Measurements from ENCODE around the gene FAM50B. TPM values are rescaled to one million over a fixed set of nuclear protein-coding genes. Genes with fewer than 3 reads are reported as not detected.

FAM50B gene
- total and polyA plus RNA-seq, 2 experiments from 2014 or later, result 4.4 to 4.8 TPM

DNA sequence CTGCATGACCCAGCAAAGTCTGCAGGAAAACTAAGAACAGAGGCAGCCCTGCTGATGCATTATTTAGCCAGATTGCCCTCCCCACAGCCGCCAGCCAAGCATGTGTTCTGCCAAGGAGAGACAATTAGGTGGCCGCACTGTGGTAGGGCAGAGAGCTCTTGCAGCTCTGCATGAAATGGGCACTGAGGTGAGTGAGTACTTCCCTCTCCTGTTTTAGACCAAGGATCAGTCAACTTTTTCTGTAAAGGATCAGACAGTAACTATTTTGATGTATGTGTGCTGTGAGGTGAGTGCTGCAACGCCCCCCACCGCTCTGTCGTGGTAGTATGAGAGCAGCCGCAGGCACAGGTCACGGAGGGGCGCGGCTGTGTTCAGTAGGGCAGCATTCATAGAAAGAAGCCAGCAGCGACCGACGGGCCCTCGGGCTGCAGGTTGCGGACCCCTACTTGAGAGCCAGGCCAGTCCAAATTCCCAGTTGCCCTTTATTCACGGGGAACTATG is 23.8 kb upstream of the FAM50B start:
- no peaks in the 10 kb centered on the region for H3K27me3 ChIP-seq (ENCODE audit: insufficient read depth)
- DNase-seq (ENCODE audit: low spot score) (peak; percentile 81), ATAC-seq (peak; percentile 96)
- H3K36me3 ChIP-seq (ENCODE audit: insufficient read depth), result no peaks in the 10 kb centered on the region
- no peaks in the 10 kb centered on the region for H3K79me2 ChIP-seq (replicated peaks; ENCODE audit: insufficient read depth)
- no peak overlapping the region for H3K27ac ChIP-seq (ENCODE audit: low read depth)
- no peaks in the 10 kb centered on the region for H4K20me1 ChIP-seq (replicated peaks; ENCODE audit: insufficient read depth)
- TF ChIP-seq JUNB (IDR thresholded peaks at IDR 0.05; ENCODE audit: unreplicated experiment), result no peak
- TF ChIP-seq, protein P1, sequence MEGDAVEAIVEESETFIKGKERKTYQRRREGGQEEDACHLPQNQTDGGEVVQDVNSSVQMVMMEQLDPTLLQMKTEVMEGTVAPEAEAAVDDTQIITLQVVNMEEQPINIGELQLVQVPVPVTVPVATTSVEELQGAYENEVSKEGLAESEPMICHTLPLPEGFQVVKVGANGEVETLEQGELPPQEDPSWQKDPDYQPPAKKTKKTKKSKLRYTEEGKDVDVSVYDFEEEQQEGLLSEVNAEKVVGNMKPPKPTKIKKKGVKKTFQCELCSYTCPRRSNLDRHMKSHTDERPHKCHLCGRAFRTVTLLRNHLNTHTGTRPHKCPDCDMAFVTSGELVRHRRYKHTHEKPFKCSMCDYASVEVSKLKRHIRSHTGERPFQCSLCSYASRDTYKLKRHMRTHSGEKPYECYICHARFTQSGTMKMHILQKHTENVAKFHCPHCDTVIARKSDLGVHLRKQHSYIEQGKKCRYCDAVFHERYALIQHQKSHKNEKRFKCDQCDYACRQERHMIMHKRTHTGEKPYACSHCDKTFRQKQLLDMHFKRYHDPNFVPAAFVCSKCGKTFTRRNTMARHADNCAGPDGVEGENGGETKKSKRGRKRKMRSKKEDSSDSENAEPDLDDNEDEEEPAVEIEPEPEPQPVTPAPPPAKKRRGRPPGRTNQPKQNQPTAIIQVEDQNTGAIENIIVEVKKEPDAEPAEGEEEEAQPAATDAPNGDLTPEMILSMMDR (conservative IDR thresholded peaks at IDR 0.05; ENCODE audit: low read depth in 2 of 2), result peak; percentile 62 to 76
- H3K4me2 ChIP-seq, result no peak overlapping the region
- H3K9me3 Mint-ChIP-seq, result no peaks in the 10 kb centered on the region
- no peak overlapping the region for H3K4me3 ChIP-seq
- 0 out of 2 replicates have a peak overlapping the region, but pooled peaks have one; percentile 29 for H2AFZ ChIP-seq
- no peak overlapping the region for H3K27ac Mint-ChIP-seq
- no peaks in the 10 kb centered on the region for H3F3A ChIP-seq (replicated peaks; ENCODE audit: low read depth)
- no peaks in the 10 kb centered on the region for H3K9me2 ChIP-seq (ENCODE audit: insufficient read depth)
- no peaks in the 10 kb centered on the region; the same call in 1 of the 2 replicates for H3K4me1 ChIP-seq (ENCODE audit: insufficient read depth)
- peaks cover 17% of the 10 kb centered on the region for H3K4me1 Mint-ChIP-seq
- H3K36me3 Mint-ChIP-seq (ENCODE audit: low read depth), result no peaks in the 10 kb centered on the region
- H3K27me3 Mint-ChIP-seq (ENCODE audit: insufficient read depth, low read depth, poor library complexity), result peaks cover 17% of the 10 kb centered on the region
- no peak overlapping the region for H3K4me3 Mint-ChIP-seq

DNA sequence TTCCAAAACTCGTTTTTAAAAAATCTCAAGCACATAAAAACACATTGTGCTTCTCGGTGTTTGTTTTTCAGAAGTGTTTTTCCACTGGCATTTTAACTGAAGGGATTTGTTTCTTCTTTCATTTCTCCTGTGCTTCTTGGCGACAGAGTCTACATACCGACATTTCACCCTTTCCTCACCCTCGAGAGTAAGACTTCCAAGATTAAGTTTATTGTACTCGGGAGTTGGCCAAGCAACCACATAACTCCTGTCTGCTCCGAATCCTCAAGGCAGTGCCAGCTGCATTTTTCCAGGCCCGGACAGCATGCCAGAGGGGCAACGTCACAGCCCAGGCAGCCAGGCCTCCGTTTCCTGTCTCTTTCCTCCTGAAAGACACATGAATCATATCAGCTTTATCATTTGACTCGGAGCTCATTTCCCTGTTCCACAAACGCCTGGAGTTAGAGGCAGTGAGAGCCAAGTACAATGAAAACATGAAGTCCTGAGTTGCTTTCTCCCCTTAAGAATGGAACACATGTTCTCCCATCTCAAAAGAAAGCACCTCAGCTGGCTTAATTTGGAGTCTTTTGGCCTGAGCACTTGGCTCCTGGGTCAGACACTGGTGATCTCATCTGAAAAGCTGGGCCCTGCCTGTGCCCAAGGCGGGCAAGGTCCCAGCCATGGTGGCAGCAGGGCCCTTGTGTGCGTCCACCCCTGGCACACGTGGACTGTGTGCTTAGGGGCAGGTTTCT is 23.2 kb upstream of the FAM50B start:
- no peaks in the 10 kb centered on the region; the same call in 1 of the 2 replicates for H3K4me1 ChIP-seq (ENCODE audit: insufficient read depth)
- no peaks in the 10 kb centered on the region for H3K9me2 ChIP-seq (ENCODE audit: insufficient read depth)
- Mint-ChIP-seq H3K27me3 (ENCODE audit: insufficient read depth, low read depth, poor library complexity) (peaks cover 14% of the 10 kb centered on the region), H3K9me3 (no peaks in the 10 kb centered on the region), H3K4me3 (no peak overlapping the region), H3K4me1 (peaks cover 15% of the 10 kb centered on the region), H3K36me3 (ENCODE audit: low read depth) (no peaks in the 10 kb centered on the region), H3K27ac (no peak overlapping the region)
- H3K4me2 ChIP-seq, result no peak overlapping the region
- no peaks in the 10 kb centered on the region for H4K20me1 ChIP-seq (replicated peaks; ENCODE audit: insufficient read depth)
- no peaks in the 10 kb centered on the region for H3K79me2 ChIP-seq (replicated peaks; ENCODE audit: insufficient read depth)
- no peaks in the 10 kb centered on the region for H3K27me3 ChIP-seq (ENCODE audit: insufficient read depth)
- H2AFZ ChIP-seq, result 0 out of 2 replicates have a peak overlapping the region, but pooled peaks have one; percentile 52
- H3F3A ChIP-seq (replicated peaks; ENCODE audit: low read depth), result no peaks in the 10 kb centered on the region
- no peaks in the 10 kb centered on the region for H3K36me3 ChIP-seq (ENCODE audit: insufficient read depth)
- DNase-seq (ENCODE audit: low spot score) (no peak), ATAC-seq (no peak; the same call in 2 of the 3 replicates)
- no peak overlapping the region for H3K27ac ChIP-seq (ENCODE audit: low read depth)
- H3K4me3 ChIP-seq, result no peak overlapping the region
- TF ChIP-seq STAT1 (IDR thresholded peaks at IDR 0.05; ENCODE audit: unreplicated experiment), result no peak
- no peak for TF ChIP-seq EZH2phosphoT487 (IDR thresholded peaks at IDR 0.05; ENCODE audit: unreplicated experiment)
- no peak for TF ChIP-seq CREB1 (CRISPR knock-in tag; IDR thresholded peaks at IDR 0.05; ENCODE audit: low read depth)
- no peak for TF ChIP-seq ZNF114 (CRISPR knock-in tag; IDR thresholded peaks at IDR 0.05)
- no peak for TF ChIP-seq ZNF331 (CRISPR knock-in tag; IDR thresholded peaks at IDR 0.05; ENCODE audit: low read depth)
- TF ChIP-seq, protein P1 (conservative IDR thresholded peaks at IDR 0.05; ENCODE audit: low read depth in 2 of 2), result no peak
- TF ChIP-seq EZH2 (IDR thresholded peaks at IDR 0.05; ENCODE audit: low read depth, unreplicated experiment), result no peak
- no peak for TF ChIP-seq NANOG (IDR thresholded peaks at IDR 0.05; ENCODE audit: borderline replicate concordance)
- TF ChIP-seq, protein P2, sequence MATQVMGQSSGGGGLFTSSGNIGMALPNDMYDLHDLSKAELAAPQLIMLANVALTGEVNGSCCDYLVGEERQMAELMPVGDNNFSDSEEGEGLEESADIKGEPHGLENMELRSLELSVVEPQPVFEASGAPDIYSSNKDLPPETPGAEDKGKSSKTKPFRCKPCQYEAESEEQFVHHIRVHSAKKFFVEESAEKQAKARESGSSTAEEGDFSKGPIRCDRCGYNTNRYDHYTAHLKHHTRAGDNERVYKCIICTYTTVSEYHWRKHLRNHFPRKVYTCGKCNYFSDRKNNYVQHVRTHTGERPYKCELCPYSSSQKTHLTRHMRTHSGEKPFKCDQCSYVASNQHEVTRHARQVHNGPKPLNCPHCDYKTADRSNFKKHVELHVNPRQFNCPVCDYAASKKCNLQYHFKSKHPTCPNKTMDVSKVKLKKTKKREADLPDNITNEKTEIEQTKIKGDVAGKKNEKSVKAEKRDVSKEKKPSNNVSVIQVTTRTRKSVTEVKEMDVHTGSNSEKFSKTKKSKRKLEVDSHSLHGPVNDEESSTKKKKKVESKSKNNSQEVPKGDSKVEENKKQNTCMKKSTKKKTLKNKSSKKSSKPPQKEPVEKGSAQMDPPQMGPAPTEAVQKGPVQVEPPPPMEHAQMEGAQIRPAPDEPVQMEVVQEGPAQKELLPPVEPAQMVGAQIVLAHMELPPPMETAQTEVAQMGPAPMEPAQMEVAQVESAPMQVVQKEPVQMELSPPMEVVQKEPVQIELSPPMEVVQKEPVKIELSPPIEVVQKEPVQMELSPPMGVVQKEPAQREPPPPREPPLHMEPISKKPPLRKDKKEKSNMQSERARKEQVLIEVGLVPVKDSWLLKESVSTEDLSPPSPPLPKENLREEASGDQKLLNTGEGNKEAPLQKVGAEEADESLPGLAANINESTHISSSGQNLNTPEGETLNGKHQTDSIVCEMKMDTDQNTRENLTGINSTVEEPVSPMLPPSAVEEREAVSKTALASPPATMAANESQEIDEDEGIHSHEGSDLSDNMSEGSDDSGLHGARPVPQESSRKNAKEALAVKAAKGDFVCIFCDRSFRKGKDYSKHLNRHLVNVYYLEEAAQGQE (IDR thresholded peaks at IDR 0.05; ENCODE audit: unreplicated experiment), result no peak

Data from GM23338 (cell line).